A549 (cell line): ENCODE measurements around the gene ATP6V1B1.

Source experiments
- CEBPB ChIP-seq, 2 experiments: fragments of >200 bp in 1 of 2; sonication (Bioruptor Twin) in 1 of 2; formaldehyde crosslinking in 1 of 2; IDR thresholded peaks; 2 replicates each; pipeline ENCODE4 v1.6.1; 2012 to 2016
- POLR2A ChIP-seq: IDR thresholded peaks from 2 replicates; pipeline ENCODE4 v1.6.1; 2012; ENCODE audit warnings: mild to moderate bottlenecking, low read length
- TP53 ChIP-seq: fragments of 250-450 bp; sonication (Bioruptor Pico); IDR thresholded peaks from 2 replicates; pipeline ENCODE4 v1.5.0; 2021; ENCODE audit warnings: mild to moderate bottlenecking, moderate library complexity
- USF2 ChIP-seq: fragments of 450-650 bp; IDR thresholded peaks from 2 replicates; pipeline ENCODE4 v1.6.1; 2014; ENCODE audit warnings: antibody characterized with exemption
- TF ChIP-seq, protein P1 (sequence below): fragments of >200 bp; sonication (Bioruptor Twin); formaldehyde crosslinking; IDR thresholded peaks from 3 replicates; pipeline ENCODE4 v1.5.1; 2016
- TF ChIP-seq, protein P2 (sequence below): fragments of >200 bp; sonication (Bioruptor Twin); formaldehyde crosslinking; IDR thresholded peaks from 3 replicates; pipeline ENCODE4 v1.6.1; 2016

GRCh38 chr2:71004857-71005256 lies 69.2 kb downstream of the ATP6V1B1 start:
- TF ChIP-seq, protein P1, sequence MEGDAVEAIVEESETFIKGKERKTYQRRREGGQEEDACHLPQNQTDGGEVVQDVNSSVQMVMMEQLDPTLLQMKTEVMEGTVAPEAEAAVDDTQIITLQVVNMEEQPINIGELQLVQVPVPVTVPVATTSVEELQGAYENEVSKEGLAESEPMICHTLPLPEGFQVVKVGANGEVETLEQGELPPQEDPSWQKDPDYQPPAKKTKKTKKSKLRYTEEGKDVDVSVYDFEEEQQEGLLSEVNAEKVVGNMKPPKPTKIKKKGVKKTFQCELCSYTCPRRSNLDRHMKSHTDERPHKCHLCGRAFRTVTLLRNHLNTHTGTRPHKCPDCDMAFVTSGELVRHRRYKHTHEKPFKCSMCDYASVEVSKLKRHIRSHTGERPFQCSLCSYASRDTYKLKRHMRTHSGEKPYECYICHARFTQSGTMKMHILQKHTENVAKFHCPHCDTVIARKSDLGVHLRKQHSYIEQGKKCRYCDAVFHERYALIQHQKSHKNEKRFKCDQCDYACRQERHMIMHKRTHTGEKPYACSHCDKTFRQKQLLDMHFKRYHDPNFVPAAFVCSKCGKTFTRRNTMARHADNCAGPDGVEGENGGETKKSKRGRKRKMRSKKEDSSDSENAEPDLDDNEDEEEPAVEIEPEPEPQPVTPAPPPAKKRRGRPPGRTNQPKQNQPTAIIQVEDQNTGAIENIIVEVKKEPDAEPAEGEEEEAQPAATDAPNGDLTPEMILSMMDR = no peak
- TF ChIP-seq, protein P2, sequence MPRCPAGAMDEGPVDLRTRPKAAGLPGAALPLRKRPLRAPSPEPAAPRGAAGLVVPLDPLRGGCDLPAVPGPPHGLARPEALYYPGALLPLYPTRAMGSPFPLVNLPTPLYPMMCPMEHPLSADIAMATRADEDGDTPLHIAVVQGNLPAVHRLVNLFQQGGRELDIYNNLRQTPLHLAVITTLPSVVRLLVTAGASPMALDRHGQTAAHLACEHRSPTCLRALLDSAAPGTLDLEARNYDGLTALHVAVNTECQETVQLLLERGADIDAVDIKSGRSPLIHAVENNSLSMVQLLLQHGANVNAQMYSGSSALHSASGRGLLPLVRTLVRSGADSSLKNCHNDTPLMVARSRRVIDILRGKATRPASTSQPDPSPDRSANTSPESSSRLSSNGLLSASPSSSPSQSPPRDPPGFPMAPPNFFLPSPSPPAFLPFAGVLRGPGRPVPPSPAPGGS = no peak
- no peak for TF ChIP-seq USF2
- no peak for TF ChIP-seq TP53
- no peak for TF ChIP-seq CEBPB (IDR thresholded peaks at IDR 0.05)
- TF ChIP-seq POLR2A = no peak
